GM13977 (cell line): ENCODE data around the gene SERF2.
A peak's percentile ranks its signal among the peaks of the same experiment; 100 is the strongest.

Source experiments
- DNase-seq: peaks from one replicate; pipeline ENCODE4 v3.0.0; 2012; ENCODE audit warnings: low spot score
- CTCF ChIP-seq: IDR thresholded peaks from 2 replicates; pipeline ENCODE4 v1.5.1; 2012; ENCODE audit warnings: mild to moderate bottlenecking, control low read depth; ENCODE audit not compliant: insufficient read depth; ENCODE audit errors: extremely low read depth, missing control alignments
- in situ Hi-C: fragments of 300-500 bp; cut with MboI; formaldehyde crosslinking; loops from one replicate; pipeline ENCODE4 v1.12.0; 2022; ENCODE audit warnings: low sequenced_read_pairs, low pct_unique_long_range_greater_than_20kb, mixed read lengths, inconsistent platforms; ENCODE audit not compliant: unreplicated experiment

The SERF2 gene

GRCh38 chr15:43763819-43764446 is 28.2 kb upstream of the SERF2 start:
- no peak for DNase-seq
- in situ Hi-C loops: no loop called here
- no peak for TF ChIP-seq CTCF

- in situ Hi-C loops: no loop called here
- DNase-seq: peak; percentile 40
- TF ChIP-seq CTCF: peak; percentile 84
Observed at GRCh38 chr15:43769584-43770228, 22.4 kb upstream of the SERF2 start.

- no peak for DNase-seq
- TF ChIP-seq CTCF: no peak
- in situ Hi-C loops: no loop called here
Observed at GRCh38 chr15:43771816-43772215, 20.3 kb upstream of the SERF2 start.

- in situ Hi-C loops: no loop called here
- no peak for DNase-seq
- no peak for TF ChIP-seq CTCF
Observed at GRCh38 chr15:43772624-43773023, 19.5 kb upstream of the SERF2 start.

GRCh38 chr15:43774062-43774461 is 18.1 kb upstream of the SERF2 start:
- DNase-seq: no peak
- no peak for TF ChIP-seq CTCF
- in situ Hi-C loops: no loop called here

GRCh38 chr15:43775411-43775965 is 16.6 kb upstream of the SERF2 start:
- in situ Hi-C loops: no loop called here
- TF ChIP-seq CTCF: peak; percentile 28
- no peak for DNase-seq
